PC-3 (cell line): ENCODE results near the gene LIN28B.

Experiments
- CTCF ChIP-seq: fragments of 300-600 bp; sonication (generic); conservative IDR thresholded peaks from 2 replicates; pipeline ENCODE4 v1.5.1; 2017; ENCODE audit warnings: antibody characterized with exemption, low read depth, mild to moderate bottlenecking, low read length
- EZH2phosphoT487 ChIP-seq: fragments of 300-600 bp; sonication (generic); IDR thresholded peaks from 2 replicates; pipeline ENCODE4 v1.6.1; 2018; ENCODE audit warnings: mild to moderate bottlenecking, antibody characterized with exemption, low read length, borderline replicate concordance

- TF ChIP-seq EZH2phosphoT487, result no peak
- TF ChIP-seq CTCF, result no peak
Observed at GRCh38 chr6:105109955-105110895, 153.3 kb downstream of the LIN28B start.
